RPMI7951 (cell line): ENCODE measurements around the gene DEFB121. TPM values are rescaled to one million over a fixed set of nuclear protein-coding genes. Genes with fewer than 3 reads are reported as not detected.
"Not testable (repeated sequence)": the region's sequence is repeated elsewhere in the genome, so short reads cannot be mapped to it uniquely, and the experiment has no call there.

Source experiments
- DNase-seq: peaks from one replicate; pipeline ENCODE4 v3.0.0-alpha.2; 2012; ENCODE audit warnings: low read depth
- total RNA-seq: library from RNA; depleted of rRNA; stranded (reverse); fragments of >200 nt; shearing (Covaris generic); gene quantifications from 2 replicates; pipeline ENCODE4 v1.2.3, GENCODE V29; 2014; rRNA removed

The DEFB121 gene
- total RNA-seq = not detected in 2 replicates

DNA sequence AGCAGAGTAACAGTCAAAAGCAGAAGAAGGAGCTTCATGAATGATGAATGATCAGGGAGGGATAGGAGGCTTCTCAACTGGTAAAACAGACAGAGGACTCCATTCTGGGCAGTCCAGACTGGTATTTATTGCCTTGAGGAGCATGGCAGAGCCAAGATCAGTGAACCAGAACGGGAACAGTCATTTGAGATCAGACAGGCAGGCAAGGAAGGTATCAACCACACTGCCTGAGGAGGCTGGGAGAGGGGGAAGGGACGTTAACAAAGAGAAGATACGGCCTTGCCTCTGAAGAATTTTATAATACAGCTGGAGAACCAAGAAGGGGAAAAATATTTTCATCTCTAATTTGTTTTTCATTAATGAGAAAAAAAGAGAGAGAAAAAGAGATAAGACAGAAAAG lies at the start of gene DEFB121:
DEFB121 (minus strand) TSS at position 101 of the 400 bp plus-strand sequence; CDS start at position 38, 63 bp downstream.
- no peak for DNase-seq

DNA sequence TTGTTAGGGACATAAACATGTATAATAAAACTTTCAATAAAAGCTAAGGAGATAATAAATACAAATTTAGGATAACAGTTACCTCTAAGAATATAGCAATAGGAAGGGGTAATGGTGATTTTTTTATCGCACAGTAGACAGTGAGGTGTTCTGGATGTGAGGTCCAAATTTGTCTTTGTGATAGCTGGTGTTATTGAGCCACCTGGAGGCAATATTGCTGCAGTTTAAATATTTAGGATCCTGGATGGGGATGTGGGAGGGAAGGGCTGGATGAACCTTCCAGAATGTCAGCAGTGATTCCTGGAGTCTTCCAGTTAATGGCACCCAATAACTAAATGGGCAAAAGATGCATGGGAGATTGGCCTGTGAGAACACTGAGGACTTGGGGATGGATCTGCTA lies 48.3 kb upstream of the DEFB121 start:
- no peak for DNase-seq

GRCh38 chr20:31452575-31452974 lies 46.6 kb upstream of the DEFB121 start:
- no peak for DNase-seq

DNA sequence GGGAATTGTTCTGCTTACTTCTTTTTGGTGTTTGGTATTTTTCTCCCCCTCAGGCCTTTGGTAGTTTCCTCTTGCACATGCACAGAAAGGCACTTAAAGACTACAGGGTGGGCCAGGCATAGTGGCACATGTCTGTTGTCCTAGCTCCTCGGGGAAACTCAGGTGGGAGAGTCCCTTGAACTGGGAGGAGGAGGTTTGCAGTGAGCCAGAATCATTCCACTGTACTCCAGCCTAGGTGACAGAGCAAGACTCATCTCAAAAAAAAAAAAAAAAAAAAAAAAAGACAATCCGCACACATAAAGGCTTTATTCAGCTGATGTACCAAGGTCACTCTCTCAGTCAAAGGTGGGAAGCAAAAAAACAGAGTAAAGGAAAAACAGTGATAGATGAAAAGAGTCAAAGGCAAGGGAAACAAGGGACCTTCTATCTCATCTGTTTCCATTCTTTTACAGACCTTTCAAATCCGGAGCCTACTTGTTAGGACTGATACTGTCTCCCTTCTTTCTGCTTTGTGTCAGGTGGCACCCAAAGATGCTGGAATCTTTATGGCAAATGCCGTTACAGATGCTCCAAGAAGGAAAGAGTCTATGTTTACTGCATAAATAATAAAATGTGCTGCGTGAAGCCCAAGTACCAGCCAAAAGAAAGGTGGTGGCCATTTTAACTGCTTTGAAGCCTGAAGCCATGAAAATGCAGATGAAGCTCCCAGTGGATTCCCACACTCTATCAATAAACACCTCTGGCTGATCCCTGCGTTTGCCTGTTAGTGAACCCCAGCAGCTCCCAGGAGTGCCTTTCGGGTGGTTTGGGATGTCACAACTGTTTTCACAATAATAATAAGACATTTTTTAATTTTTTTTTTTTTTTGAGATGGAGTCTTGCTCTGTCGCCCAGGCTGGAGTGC lies 43.7 kb upstream of the DEFB121 start:
- no peak for DNase-seq

DNA sequence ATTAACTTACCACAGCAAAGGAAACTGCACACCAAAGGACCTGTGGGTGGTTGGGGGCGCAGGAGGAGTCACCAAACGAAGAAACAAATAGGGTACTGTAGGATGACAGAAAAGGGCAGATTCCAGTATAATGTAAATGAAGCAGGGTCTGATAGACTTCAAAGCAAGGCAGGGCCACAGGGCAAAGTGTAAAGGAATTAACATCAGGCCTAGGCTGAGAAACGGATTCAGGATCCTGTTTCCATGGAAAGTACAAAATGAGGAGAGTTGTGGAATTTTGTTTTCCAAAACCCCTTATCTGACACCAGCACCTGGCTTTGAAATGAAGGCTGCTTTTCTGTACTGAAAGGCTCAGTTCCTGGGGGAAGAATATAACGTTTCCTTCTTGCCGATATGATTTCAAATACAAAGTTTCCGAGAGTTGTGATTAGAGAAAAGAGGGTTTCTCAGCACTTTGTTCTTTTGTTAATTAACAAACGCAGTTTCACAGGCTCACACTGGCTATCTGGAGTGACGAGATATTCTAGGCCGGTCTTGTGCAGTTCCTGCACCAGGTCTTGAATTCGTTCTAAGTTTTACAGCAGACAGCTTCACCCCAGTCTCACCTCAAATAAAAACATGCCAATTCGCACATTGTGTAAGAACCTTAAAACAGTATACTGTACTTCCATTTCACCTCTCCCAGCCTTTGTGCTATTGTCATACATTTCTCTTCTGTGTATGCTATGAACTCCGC lies 40.2 kb upstream of the DEFB121 start:
- no peak for DNase-seq

GRCh38 chr20:31440012-31440659 lies 34.1 kb upstream of the DEFB121 start, which contains the start of gene DEFB123:
Gene DEFB123, plus strand, starts transcription at chr20:31440632. Its CDS starts 67 bp downstream, at chr20:31440699.
- DNase-seq = no peak

DNA sequence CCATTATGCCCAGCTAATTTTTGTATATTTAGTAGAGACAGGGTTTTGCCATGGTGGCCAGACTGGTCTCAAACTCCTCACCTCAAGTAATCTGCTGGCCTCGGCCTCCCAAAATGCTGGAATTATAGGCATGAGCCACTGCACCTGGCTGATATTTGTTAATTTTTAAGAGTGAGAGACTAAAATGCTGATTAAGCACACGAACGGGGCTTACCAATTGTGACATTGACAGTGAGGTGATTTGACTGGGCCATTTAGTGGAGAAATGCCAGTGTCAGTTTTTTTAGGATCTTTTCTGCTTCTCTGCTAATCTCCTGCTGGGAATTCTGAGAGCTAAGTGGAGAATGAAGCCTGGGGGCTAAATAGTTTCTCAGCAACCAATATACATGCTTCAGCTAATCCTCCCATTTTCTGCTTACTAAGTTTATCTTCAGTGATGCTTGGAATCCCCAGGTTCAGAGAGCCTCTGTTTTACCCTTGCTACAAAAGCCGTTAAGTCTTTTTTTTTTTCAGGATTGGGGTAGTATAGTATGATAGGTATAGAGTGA lies 24.6 kb upstream of the DEFB121 start:
- DNase-seq = peak; percentile 35

DNA sequence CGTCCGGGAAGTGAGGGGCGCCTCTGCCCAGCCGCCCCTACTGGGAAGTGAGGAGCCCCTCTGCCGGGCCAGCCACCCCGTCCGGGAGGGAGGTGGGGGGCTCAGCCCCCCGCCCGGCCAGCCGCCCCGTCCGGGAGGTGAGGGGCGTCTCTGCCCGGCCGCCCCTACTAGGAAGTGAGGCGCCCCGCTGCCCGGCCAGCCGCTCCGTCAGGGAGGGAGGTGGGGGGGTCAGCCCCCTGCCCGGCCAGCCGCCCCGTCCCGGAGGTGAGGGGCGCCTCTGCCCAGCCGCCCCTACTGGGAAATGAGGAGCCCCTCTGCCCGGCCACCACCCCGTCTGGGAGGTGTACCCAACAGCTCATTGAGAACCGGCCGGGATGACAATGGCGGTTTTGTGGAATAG lies 21.6 kb upstream of the DEFB121 start:
- not testable (repeated sequence) for DNase-seq

DNA sequence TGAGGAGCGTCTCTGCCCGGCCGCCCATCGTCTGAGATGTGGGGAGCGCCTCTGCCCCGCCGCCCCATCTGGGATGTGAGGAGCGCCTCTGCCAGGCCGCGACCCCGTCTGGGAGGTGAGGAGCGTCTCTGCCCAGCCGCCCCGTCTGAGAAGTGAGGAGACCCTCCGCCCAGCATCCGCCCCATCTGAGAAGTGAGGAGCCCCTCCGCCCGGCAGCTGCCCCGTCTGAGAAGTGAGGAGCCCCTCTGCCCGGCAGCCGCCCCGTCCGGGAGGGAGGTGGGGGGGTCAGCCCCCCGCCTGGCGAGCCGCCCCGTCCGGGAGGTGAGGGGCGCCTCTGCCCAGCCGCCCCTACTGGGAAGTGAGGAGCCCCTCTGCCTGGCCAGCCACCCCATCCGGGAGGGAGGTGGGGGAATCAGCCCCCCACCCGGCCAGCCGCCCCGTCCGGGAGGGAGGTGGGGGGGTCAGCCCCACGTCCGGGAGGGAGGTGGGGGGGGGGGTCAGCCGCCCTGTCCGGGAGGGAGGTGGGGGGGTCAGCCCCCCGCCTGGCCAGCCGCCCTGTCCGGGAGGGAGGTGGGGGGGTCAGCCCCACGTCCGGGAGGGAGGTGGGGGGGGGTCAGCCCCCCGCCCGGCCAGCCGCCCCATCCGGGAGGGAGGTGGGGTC lies 21.0 kb upstream of the DEFB121 start:
- not testable (repeated sequence) for DNase-seq

- DNase-seq = no peak
These were observed 19.8 kb upstream of the DEFB121 start for GRCh38 chr20:31425797-31426196.

DNA sequence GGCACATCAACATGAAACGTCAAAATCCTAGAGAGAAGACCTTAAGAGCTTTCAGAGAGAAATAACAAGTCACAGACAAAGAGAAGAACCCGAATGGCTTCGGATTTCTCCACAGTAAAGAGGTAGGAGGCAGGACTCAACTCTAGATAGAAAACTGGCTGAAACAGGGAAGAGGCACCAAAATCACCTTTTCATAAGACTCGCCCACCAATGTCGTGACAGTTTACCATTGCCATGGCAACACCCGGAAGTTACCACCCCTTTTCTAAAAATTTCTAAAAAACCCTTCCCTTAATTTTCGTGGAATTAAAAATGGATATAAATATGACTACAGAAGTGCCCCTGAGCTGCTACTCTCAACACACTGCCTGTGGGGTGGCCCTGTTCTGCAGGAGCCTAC lies 12.3 kb upstream of the DEFB121 start:
- DNase-seq = no peak

DNA sequence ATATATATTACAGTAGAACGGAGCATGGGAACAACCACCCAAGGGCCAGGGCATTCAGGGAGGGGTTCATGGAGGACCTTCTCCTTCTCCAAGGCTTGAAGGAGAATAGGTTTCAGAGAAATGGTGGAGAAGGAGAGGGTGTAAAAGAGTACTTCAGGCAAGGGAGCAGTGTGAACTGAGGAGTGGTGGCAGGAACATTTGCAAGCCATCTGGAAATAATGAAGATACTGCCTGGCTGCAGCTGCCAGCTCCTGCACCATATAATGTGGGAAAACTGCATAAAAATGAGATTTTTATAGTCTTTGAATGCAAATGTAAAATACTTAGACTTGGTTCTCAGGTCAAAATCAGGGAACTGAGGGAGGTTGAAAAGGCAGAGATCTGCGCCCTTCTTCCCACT lies 9.6 kb upstream of the DEFB121 start:
- DNase-seq = no peak

- no peak for DNase-seq
These were observed 8.4 kb upstream of the DEFB121 start for GRCh38 chr20:31414381-31414780.

DNA sequence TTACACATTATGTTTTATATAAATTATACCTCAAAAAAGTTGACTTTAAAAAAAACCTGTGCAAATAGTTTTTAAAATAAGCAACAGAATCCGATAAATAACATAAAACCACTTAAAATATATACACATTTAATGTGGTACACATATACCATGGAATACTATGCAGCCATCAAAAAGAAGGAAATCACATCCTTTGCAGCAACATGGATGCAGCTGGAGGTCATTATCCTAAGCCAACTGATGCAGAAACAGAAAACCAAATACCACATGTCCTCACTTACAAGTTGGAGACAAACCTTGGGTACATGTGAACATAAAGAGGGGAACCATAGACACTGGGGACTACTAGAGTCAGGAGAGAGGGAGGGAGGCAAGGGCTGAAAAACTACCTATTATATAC lies 4.0 kb upstream of the DEFB121 start:
- DNase-seq = no peak

DNA sequence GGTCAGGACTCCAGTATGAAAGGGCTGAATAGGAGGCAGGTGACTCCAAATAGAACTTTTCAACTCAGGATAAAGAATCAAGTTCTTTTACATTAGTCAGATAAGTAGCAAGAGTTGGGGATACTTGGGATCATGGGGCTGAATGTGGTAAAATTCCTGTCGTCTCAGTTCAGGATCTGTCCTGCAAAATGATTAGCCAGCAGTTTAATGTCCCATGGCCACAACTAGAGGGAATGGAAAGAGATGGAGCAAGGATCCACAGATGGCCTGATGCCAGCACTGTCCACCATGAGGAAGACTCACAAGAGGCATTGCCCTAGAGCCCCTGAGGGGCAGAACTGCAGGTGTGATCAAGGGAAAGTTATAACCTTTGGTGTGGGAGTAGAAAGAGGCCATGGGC lies 2.1 kb downstream of the DEFB121 start:
- DNase-seq = no peak

DNA sequence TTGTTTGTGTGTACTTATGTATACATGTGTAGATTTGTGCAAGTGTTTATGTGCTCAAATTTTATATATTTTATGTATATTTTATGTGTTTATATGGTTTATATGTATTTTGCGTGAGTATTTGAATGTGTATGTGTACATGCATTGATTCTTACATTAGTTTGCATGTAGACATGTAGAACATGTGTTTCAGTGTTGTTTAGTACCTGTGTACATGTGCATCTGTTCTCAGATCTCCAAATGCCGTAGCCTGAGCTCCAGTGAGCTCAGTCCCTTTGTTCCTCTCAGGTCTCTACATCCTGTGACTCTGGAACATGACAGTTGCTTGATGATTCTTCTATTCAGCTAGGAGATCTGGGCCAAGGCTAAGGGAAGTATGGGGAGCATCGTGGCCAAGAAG lies 11.1 kb downstream of the DEFB121 start:
- DNase-seq = no peak

DNA sequence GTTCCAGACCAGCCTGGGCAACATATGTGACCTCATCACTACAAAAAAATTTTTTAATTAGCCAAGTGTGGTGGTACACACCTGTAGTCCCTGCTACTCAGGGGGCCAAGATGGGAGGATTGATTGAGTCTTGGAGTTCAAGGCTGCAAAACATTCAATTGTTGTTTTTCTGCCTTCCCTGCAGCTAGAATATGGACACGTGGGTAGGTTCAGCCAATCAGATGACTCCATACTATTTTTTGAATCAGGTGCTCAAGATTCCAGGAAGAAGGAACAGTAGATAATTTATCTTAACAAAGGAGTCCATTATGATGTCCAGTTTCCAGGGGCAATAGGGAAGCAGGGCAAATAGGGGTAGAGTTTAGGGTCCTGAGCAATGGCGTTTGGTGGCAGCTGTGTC lies 13.2 kb downstream of the DEFB121 start:
- DNase-seq = no peak

- DNase-seq = no peak
These were observed 15.5 kb downstream of the DEFB121 start, which contains the start of gene DEFB119 for GRCh38 chr20:31390490-31390889. Gene DEFB119, minus strand, starts transcription at chr20:31390590. Its CDS starts 107 bp downstream, at chr20:31390483.

- no peak for DNase-seq
These were observed 31.7 kb downstream of the DEFB121 start for GRCh38 chr20:31374346-31374745.

- DNase-seq = no peak
These were observed 37.7 kb downstream of the DEFB121 start, which contains the start of gene DEFB118 for GRCh38 chr20:31368301-31368700. Gene DEFB118, plus strand, starts transcription at chr20:31368601. Its CDS starts 50 bp downstream, at chr20:31368651.

GRCh38 chr20:31364272-31364671 lies 41.7 kb downstream of the DEFB121 start:
- not testable (repeated sequence) for DNase-seq
